ENCODE data around the gene SLC35G4. TPM values are rescaled to one million over a fixed set of nuclear protein-coding genes. Genes with fewer than 3 reads are reported as not detected.

Gene SLC35G4

Small RNAs within 50 kb of the gene (small RNA-seq; reads per million reads assigned to genes)
- not detected for gene AP001120.4 (ENCODE audit: insufficient read depth)

All from neuronal stem cell (in vitro differentiated cells).